ENCODE data around the gene S100A14.

DNA sequence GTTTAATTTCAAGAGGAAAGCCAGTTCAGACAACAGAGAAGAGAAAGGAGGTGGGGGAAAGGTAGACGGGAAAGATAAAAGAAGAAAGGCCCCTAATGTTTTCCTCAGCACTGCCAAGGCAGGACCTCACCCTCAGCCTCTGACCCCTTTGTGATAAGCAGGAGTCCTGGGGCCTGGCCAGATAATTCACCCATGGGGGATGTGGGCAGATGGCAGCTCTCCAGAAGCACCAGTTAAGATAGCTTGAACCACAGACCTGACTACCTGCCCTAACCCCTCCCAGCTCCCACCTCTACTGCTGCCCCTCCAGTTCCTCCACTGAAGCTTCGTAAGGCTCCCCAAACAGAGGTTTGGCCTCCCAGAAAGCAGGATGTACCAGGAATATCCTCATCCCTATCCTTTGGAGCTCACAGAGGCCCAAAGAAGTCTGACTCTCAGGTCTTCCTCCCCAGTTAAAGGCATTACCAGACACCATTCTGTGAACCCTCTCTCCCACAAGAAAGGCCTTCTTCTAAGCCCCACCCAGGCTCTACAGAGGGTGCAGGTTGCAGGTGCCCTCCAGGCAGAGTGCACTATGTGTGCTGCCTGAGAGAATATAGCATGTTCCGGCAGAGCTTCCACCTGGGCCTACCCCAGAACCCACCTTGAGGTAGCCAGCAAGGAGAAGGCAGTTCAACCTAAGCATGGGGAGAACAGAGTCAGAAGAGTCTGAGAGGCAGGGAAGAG lies 33.2 kb upstream of the S100A14 start:
- TF ChIP-seq OVOL2 (CRISPR knock-in tag; IDR thresholded peaks at IDR 0.05; ENCODE audit: borderline replicate concordance) = no peak
- no peak for TF ChIP-seq ERG (CRISPR knock-in tag; IDR thresholded peaks at IDR 0.05)
- TF ChIP-seq, protein P1, sequence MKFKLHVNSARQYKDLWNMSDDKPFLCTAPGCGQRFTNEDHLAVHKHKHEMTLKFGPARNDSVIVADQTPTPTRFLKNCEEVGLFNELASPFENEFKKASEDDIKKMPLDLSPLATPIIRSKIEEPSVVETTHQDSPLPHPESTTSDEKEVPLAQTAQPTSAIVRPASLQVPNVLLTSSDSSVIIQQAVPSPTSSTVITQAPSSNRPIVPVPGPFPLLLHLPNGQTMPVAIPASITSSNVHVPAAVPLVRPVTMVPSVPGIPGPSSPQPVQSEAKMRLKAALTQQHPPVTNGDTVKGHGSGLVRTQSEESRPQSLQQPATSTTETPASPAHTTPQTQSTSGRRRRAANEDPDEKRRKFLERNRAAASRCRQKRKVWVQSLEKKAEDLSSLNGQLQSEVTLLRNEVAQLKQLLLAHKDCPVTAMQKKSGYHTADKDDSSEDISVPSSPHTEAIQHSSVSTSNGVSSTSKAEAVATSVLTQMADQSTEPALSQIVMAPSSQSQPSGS (CRISPR knock-in tag; IDR thresholded peaks at IDR 0.05; ENCODE audit: borderline replicate concordance, low read depth) = no peak
- TF ChIP-seq, protein P2, sequence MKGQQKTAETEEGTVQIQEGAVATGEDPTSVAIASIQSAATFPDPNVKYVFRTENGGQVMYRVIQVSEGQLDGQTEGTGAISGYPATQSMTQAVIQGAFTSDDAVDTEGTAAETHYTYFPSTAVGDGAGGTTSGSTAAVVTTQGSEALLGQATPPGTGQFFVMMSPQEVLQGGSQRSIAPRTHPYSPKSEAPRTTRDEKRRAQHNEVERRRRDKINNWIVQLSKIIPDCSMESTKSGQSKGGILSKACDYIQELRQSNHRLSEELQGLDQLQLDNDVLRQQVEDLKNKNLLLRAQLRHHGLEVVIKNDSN (CRISPR knock-in tag; IDR thresholded peaks at IDR 0.05) = no peak
- no peak for TF ChIP-seq CTCF (IDR thresholded peaks at IDR 0.05)
- TF ChIP-seq, protein P3, sequence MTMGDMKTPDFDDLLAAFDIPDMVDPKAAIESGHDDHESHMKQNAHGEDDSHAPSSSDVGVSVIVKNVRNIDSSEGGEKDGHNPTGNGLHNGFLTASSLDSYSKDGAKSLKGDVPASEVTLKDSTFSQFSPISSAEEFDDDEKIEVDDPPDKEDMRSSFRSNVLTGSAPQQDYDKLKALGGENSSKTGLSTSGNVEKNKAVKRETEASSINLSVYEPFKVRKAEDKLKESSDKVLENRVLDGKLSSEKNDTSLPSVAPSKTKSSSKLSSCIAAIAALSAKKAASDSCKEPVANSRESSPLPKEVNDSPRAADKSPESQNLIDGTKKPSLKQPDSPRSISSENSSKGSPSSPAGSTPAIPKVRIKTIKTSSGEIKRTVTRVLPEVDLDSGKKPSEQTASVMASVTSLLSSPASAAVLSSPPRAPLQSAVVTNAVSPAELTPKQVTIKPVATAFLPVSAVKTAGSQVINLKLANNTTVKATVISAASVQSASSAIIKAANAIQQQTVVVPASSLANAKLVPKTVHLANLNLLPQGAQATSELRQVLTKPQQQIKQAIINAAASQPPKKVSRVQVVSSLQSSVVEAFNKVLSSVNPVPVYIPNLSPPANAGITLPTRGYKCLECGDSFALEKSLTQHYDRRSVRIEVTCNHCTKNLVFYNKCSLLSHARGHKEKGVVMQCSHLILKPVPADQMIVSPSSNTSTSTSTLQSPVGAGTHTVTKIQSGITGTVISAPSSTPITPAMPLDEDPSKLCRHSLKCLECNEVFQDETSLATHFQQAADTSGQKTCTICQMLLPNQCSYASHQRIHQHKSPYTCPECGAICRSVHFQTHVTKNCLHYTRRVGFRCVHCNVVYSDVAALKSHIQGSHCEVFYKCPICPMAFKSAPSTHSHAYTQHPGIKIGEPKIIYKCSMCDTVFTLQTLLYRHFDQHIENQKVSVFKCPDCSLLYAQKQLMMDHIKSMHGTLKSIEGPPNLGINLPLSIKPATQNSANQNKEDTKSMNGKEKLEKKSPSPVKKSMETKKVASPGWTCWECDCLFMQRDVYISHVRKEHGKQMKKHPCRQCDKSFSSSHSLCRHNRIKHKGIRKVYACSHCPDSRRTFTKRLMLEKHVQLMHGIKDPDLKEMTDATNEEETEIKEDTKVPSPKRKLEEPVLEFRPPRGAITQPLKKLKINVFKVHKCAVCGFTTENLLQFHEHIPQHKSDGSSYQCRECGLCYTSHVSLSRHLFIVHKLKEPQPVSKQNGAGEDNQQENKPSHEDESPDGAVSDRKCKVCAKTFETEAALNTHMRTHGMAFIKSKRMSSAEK (CRISPR knock-in tag; IDR thresholded peaks at IDR 0.05; ENCODE audit: borderline replicate concordance) = no peak
- TF ChIP-seq ZNF121 (CRISPR knock-in tag; IDR thresholded peaks at IDR 0.05) = no peak
- no peak for TF ChIP-seq FOXK1 (CRISPR knock-in tag; IDR thresholded peaks at IDR 0.05)
- TF ChIP-seq ATF1 (CRISPR knock-in tag; IDR thresholded peaks at IDR 0.05) = no peak
- no peak for TF ChIP-seq TEAD4 (CRISPR knock-in tag; IDR thresholded peaks at IDR 0.05)
- TF ChIP-seq FOXJ3 (CRISPR knock-in tag; IDR thresholded peaks at IDR 0.05; ENCODE audit: borderline replicate concordance) = no peak

All from WTC11 (cell line).